CD14-positive monocyte (primary cell): Measurements from ENCODE around the gene IL1A. TPM values are rescaled to one million over a fixed set of nuclear protein-coding genes. Genes with fewer than 3 reads are reported as not detected.

Experiments
- DNase-seq, 3 donors: peaks; one replicate each; pipeline ENCODE4 v3.0.0-alpha.2; 2011 to 2022
- H2AFZ ChIP-seq: 2 replicates; pipeline ENCODE4 v1.6.0; 2012; ENCODE audit warnings: mild to moderate bottlenecking, low read depth, low read length, inconsistent platforms; ENCODE audit not compliant: insufficient read depth, poor library complexity, severe bottlenecking
- H3K27ac ChIP-seq, 2 donors: 1 replicate in 1 of 2; 2 replicates in 1 of 2; pipeline ENCODE4 v1.5.1; 2012 to 2013; ENCODE audit warnings: low read length in 2 of 2, control low read depth in 1 of 2, inconsistent platforms in 1 of 2, low read depth in 1 of 2, mild to moderate bottlenecking in 1 of 2
- H3K27me3 ChIP-seq, 2 donors: one replicate each; pipeline versions ENCODE4 v1.6.0 to v1.6.1; 2011 to 2013; ENCODE audit warnings: low read length in 2 of 2; ENCODE audit not compliant: control insufficient read depth in 2 of 2, insufficient read depth in 2 of 2
- H3K36me3 ChIP-seq, 2 donors: replicated peaks in 1 of 2; 1 replicate in 1 of 2; 2 replicates in 1 of 2; pipeline versions ENCODE4 v1.5.1 to v1.6.1; 2012 to 2013; ENCODE audit warnings: low read length in 2 of 2, control low read depth in 1 of 2, inconsistent platforms in 1 of 2, mild to moderate bottlenecking in 1 of 2; ENCODE audit not compliant: insufficient read depth in 2 of 2, control insufficient read depth in 1 of 2
- H3K4me1 ChIP-seq, 2 donors: 1 replicate in 1 of 2; 2 replicates in 1 of 2; pipeline versions ENCODE4 v1.5.1 to v1.6.1; 2012 to 2013; ENCODE audit warnings: low read length in 2 of 2, control low read depth in 1 of 2, inconsistent platforms in 1 of 2, mild to moderate bottlenecking in 1 of 2, moderate library complexity in 1 of 2; ENCODE audit not compliant: insufficient read depth in 2 of 2, control insufficient read depth in 1 of 2
- H3K4me2 ChIP-seq: replicated peaks from 2 replicates; pipeline ENCODE3; 2012; ENCODE audit warnings: low read length, moderate library complexity, mild to moderate bottlenecking; ENCODE audit not compliant: poor library complexity, severe bottlenecking; ENCODE audit errors: extremely low read depth
- H3K4me3 ChIP-seq, 3 experiments: fragments of 200-600 bp in 1 of 3; sonication (generic) in 1 of 3; replicated peaks in 1 of 3; 1 replicate in 2 of 3; 2 replicates in 1 of 3; pipeline ENCODE4 v1.5.1; 2011 to 2013; ENCODE audit warnings: low read length in 3 of 3, mild to moderate bottlenecking in 3 of 3, control low read depth in 2 of 3, low read depth in 2 of 3, inconsistent platforms in 1 of 3, moderate library complexity in 1 of 3
- H3K79me2 ChIP-seq: 2 replicates; pipeline ENCODE4 v1.6.0; 2012; ENCODE audit warnings: mild to moderate bottlenecking, control low read depth, inconsistent platforms, low read length, moderate library complexity; ENCODE audit not compliant: insufficient read depth
- H3K9ac ChIP-seq: 2 replicates; pipeline ENCODE4 v1.6.0; 2017; ENCODE audit warnings: low read length, mild to moderate bottlenecking; ENCODE audit not compliant: insufficient read depth, poor library complexity, severe bottlenecking
- H3K9me3 ChIP-seq, 2 donors: replicated peaks in 1 of 2; 1 replicate in 1 of 2; 2 replicates in 1 of 2; pipeline versions ENCODE4 v1.5.1 to v1.6.1; 2012 to 2013; ENCODE audit warnings: low read length in 2 of 2, control low read depth in 1 of 2; ENCODE audit not compliant: control insufficient read depth in 1 of 2, insufficient read depth in 1 of 2
- H4K20me1 ChIP-seq: 2 replicates; pipeline ENCODE4 v1.6.0; 2012; ENCODE audit warnings: mild to moderate bottlenecking, low read length, control low read depth, moderate library complexity; ENCODE audit not compliant: insufficient read depth
- H3K27ac Mint-ChIP-seq, 7 donors: one replicate each; pipeline ENCODE4 v1.8.0; 2020; ENCODE audit warnings: mild to moderate bottlenecking in 7 of 7, mixed read lengths in 7 of 7, moderate library complexity in 6 of 7, inconsistent platforms in 2 of 7
- H3K27me3 Mint-ChIP-seq, 3 donors: one replicate each; pipeline ENCODE4 v1.8.0; 2021 to 2022; ENCODE audit warnings: low read depth in 3 of 3, mild to moderate bottlenecking in 3 of 3, mixed read lengths in 3 of 3, moderate library complexity in 3 of 3, inconsistent platforms in 1 of 3
- H3K36me3 Mint-ChIP-seq, 2 donors: one replicate each; pipeline ENCODE4 v1.8.0; 2020; ENCODE audit warnings: mixed read lengths in 2 of 2, inconsistent platforms in 1 of 2, mild to moderate bottlenecking in 1 of 2
- H3K4me1 Mint-ChIP-seq: one replicate; pipeline ENCODE4 v1.8.0; 2020; ENCODE audit warnings: mild to moderate bottlenecking, mixed read lengths
- H3K4me3 Mint-ChIP-seq, 2 donors: one replicate each; pipeline ENCODE4 v1.8.0; 2020; ENCODE audit warnings: mild to moderate bottlenecking in 2 of 2, mixed read lengths in 2 of 2, moderate library complexity in 1 of 2
- H3K9me3 Mint-ChIP-seq, 7 donors: one replicate each; pipeline ENCODE4 v1.8.0; 2020 to 2022; ENCODE audit warnings: mixed read lengths in 7 of 7, mild to moderate bottlenecking in 6 of 7, moderate library complexity in 6 of 7, inconsistent platforms in 2 of 7
- WGBS: methylation state at CpG from one replicate; pipeline ENCODE4 v1.1.5; 2013; ENCODE audit warnings: missing lambda C conversion rate; ENCODE audit not compliant: insufficient coverage; 5-methylcytosine and 5-hydroxymethylcytosine counted together
- intact Hi-C, 2 donors: fragments of 100-400 bp; cut with micrococcal nuclease; formaldehyde crosslinking; loops; one replicate each; pipeline versions ENCODE4 v1.15.0 to v1.15.1; 2023
- polyA plus RNA-seq, 3 donors: library from polyadenylated mRNA; depleted of rRNA in 1 of 3; unstranded in 2 of 3; stranded (reverse) in 1 of 3; fragments of 300-500 nt in 2 of 3; fragments of >200 nt in 1 of 3; fragmentation: Illumina TruSeq in 2 of 3; gene quantifications; 1 replicate in 2 of 3; 2 replicates in 1 of 3; pipeline ENCODE4 v1.2.3, GENCODE V29; 2012 to 2021
- TF ChIP-seq, protein P1 (sequence below): fragments of 200-600 bp; IDR thresholded peaks from one replicate; pipeline ENCODE4 v1.8.0; 2022; ENCODE audit warnings: antibody characterized with exemption, mild to moderate bottlenecking

Gene IL1A
- polyA plus RNA-seq, 3 donors, result 0.26 to 0.83 TPM; not detected in 1

GRCh38 chr2:112730791-112731190 lies 53.5 kb downstream of the IL1A start:
- Mint-ChIP-seq H3K4me3 (no peak overlapping the region), H3K4me1 (peaks cover 35% of the 10 kb centered on the region), H3K27me3 (peaks cover 0 to 2% (median 1%) of the 10 kb centered on the region in 3 donors), H3K27ac (no peak overlapping the region), H3K36me3 (peaks cover 2 to 7% of the 10 kb centered on the region in 2 donors), H3K9me3 (peaks cover 0 to 2% (median 0%) of the 10 kb centered on the region in 7 donors)
- H3K27me3 ChIP-seq, result no peaks in the 10 kb centered on the region
- H3K4me2 ChIP-seq, result no peak overlapping the region
- no peak for DNase-seq
- no peaks in the 10 kb centered on the region for H3K36me3 ChIP-seq
- no peak overlapping the region for H3K9ac ChIP-seq
- intact Hi-C loops, result no loop called here
- no peak overlapping the region for H2AFZ ChIP-seq
- no peak overlapping the region for H3K4me3 ChIP-seq
- no peaks in the 10 kb centered on the region for H3K9me3 ChIP-seq
- H3K27ac ChIP-seq, result no peak overlapping the region
- TF ChIP-seq, protein P1, sequence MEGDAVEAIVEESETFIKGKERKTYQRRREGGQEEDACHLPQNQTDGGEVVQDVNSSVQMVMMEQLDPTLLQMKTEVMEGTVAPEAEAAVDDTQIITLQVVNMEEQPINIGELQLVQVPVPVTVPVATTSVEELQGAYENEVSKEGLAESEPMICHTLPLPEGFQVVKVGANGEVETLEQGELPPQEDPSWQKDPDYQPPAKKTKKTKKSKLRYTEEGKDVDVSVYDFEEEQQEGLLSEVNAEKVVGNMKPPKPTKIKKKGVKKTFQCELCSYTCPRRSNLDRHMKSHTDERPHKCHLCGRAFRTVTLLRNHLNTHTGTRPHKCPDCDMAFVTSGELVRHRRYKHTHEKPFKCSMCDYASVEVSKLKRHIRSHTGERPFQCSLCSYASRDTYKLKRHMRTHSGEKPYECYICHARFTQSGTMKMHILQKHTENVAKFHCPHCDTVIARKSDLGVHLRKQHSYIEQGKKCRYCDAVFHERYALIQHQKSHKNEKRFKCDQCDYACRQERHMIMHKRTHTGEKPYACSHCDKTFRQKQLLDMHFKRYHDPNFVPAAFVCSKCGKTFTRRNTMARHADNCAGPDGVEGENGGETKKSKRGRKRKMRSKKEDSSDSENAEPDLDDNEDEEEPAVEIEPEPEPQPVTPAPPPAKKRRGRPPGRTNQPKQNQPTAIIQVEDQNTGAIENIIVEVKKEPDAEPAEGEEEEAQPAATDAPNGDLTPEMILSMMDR, result no peak
- peaks cover 40 to 44% of the 10 kb centered on the region in 2 donors for H3K4me1 ChIP-seq
- no peaks in the 10 kb centered on the region for H3K79me2 ChIP-seq
- H4K20me1 ChIP-seq, result no peaks in the 10 kb centered on the region
- WGBS, result no CpG with 5 or more reads among the region's 5 CpGs

DNA sequence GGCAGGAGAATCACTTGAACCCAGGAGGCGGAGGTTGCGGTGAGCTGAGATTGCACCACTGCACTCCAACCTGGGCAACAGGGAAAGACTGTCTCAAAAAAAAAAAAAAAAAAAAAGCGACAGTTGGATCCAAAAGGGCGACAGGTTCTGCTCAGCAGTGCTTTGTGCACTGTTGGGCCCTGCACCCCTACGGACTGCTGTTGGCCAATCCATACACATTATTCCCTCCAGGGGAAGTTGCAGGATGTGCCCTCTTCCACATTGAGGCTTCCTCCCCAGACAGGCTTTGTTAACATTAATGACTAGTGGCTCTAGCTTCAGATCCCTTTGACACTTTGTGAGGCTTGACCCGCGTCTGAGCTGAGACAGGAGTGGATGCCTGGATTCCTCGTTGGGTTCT lies 54.1 kb downstream of the IL1A start:
- H3K4me1 ChIP-seq, result peaks cover 40 to 47% of the 10 kb centered on the region in 2 donors

More for the DNA sequence above, 54.1 kb downstream of the IL1A start:
- 86% methylated on average over 5 of the region's 8 CpGs for WGBS
- Histone ChIP-seq H3K27me3 (no peaks in the 10 kb centered on the region), H3K4me2 (no peak overlapping the region), H3K9me3 (no peaks in the 10 kb centered on the region), H4K20me1 (no peaks in the 10 kb centered on the region), H3K27ac (no peak overlapping the region), H3K79me2 (no peaks in the 10 kb centered on the region), H2AFZ (no peak overlapping the region), H3K36me3 (no peaks in the 10 kb centered on the region), H3K9ac (no peak overlapping the region), H3K4me3 (no peak overlapping the region)
- DNase-seq, result no peak
- H3K36me3 Mint-ChIP-seq, result peaks cover 0 to 3% of the 10 kb centered on the region in 2 donors
- intact Hi-C loops, result no loop called here
- H3K9me3 Mint-ChIP-seq, result peaks cover 0 to 2% (median 0%) of the 10 kb centered on the region in 7 donors
- peaks cover 38% of the 10 kb centered on the region for H3K4me1 Mint-ChIP-seq
- TF ChIP-seq, protein P1, result no peak
- H3K27ac Mint-ChIP-seq, result no peak overlapping the region
- H3K27me3 Mint-ChIP-seq, result peaks cover 0 to 2% (median 0%) of the 10 kb centered on the region in 3 donors
- H3K4me3 Mint-ChIP-seq, result no peak overlapping the region
